Erythroblast (primary cell): ENCODE measurements around the gene ABHD14A.

ENCODE experiments used
- GATA1 ChIP-seq: IDR thresholded peaks from 2 replicates; pipeline ENCODE4 v1.6.1; 2011; ENCODE audit warnings: low read depth, mild to moderate bottlenecking, control low read depth, low read length, moderate library complexity
- POLR2A ChIP-seq: IDR thresholded peaks from 2 replicates; pipeline ENCODE4 v1.6.1; 2011; ENCODE audit warnings: mild to moderate bottlenecking, low read length

GRCh38 chr3:51986010-51986947 is 11.4 kb downstream of the ABHD14A start:
- no peak for TF ChIP-seq POLR2A
- no peak for TF ChIP-seq GATA1
